Activated CD4-positive, alpha-beta T cell treated with anti-CD3 and anti-CD28 coated beads, Interleukin-2, amount 10 ng/mL, durations not matched to agents 7 days and 5 days (primary cell): ENCODE data around the gene CGGBP1. TPM values are rescaled to one million over a fixed set of nuclear protein-coding genes. Genes with fewer than 3 reads are reported as not detected.

Experiments
- CTCF ChIA-PET: fragments of 350-600 bp; sonication (Branson Sonifier 250); formaldehyde crosslinking; loops from one replicate; lab custom pipeline; 2021; ENCODE audit warnings: antibody characterized with exemption; lab: Charles Lee
- POLR2A ChIA-PET: fragments of 350-600 bp; sonication (Branson Sonifier 250); formaldehyde crosslinking; loops from one replicate; lab custom pipeline; 2021; ENCODE audit warnings: antibody characterized with exemption; lab: Charles Lee
- DNase-seq: peaks from one replicate; pipeline ENCODE4 v3.0.0-alpha.2; 2020
- H3K27ac Mint-ChIP-seq: one replicate; pipeline ENCODE4 v1.8.0; 2021; ENCODE audit warnings: mild to moderate bottlenecking, moderate library complexity, mixed read lengths
- H3K27me3 Mint-ChIP-seq: one replicate; pipeline ENCODE4 v1.8.0; 2021; ENCODE audit warnings: mixed read lengths
- H3K36me3 Mint-ChIP-seq: one replicate; pipeline ENCODE4 v1.8.0; 2021; ENCODE audit warnings: low read depth, mixed read lengths
- H3K4me1 Mint-ChIP-seq: one replicate; pipeline ENCODE4 v1.8.0; 2021; ENCODE audit warnings: mixed read lengths
- H3K4me3 Mint-ChIP-seq: one replicate; pipeline ENCODE4 v1.8.0; 2021; ENCODE audit warnings: mild to moderate bottlenecking, moderate library complexity, mixed read lengths
- H3K9me3 Mint-ChIP-seq: one replicate; pipeline ENCODE4 v1.8.0; 2021; ENCODE audit warnings: mixed read lengths
- total RNA-seq, 2 experiments: library from RNA; stranded (reverse); gene quantifications; one replicate each; pipeline ENCODE4 v1.2.3, GENCODE V29; 2021

CGGBP1 gene, protein sequence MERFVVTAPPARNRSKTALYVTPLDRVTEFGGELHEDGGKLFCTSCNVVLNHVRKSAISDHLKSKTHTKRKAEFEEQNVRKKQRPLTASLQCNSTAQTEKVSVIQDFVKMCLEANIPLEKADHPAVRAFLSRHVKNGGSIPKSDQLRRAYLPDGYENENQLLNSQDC
- total RNA-seq = 100 to 1,000 TPM; 108 to 128 TPM

DNA sequence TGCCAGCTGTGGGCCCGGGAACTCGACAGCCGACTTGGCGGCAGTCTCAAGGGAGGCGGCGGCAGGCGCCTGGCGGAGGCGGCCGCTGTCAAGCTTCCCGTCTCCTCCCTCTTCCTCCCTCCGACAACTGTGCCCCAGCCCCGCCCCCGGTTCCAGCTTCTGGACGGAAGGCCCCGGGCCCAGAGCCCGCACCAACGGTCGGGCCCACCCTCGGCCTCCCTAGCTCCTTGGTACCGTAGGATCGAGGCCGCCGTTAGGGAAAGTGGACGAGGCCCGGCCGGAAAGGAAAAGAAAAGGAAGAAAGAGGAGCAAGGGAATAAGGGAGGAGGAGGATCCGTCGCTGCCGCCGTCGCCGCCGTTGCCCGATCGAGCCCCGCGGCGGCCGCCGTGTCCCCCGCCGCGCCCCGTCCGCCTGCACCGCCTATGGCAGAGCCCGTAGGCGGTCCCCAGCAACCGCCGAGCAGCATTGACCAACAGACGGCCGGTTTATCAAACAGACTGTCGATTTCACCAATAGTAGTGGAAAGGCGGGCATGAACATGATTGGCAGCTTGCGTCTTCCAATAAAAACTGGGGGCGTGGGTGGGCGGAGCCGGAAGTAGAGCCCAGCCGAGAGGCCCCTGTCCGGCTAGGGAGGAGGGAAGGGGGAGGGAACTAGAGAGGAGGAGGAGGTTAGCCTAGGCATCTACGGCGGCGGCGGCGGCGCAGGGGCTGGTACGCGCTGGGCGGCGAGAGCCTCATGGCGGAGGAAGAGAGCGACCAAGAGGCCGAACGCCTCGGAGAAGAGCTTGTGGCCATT, at the start of gene CGGBP1, which contains the start of gene ZNF654:
TSS of gene CGGBP1 (minus strand) at position 425 of the 799 bp plus-strand sequence. CDS start 3,029 bp downstream, outside the sequence.
TSS of gene ZNF654 (plus strand) at position 675 of the 799 bp plus-strand sequence. CDS start at position 740, 65 bp downstream.
- ChIA-PET POLR2A (interaction anchor here (0.6 to 1.1 kb wide), 3 partner anchors 27 to 92 kb away, joined by 3 to 7 read pairs (median 4); no protein-coding TSS in a partner anchor), CTCF (interaction anchor here (0.6 to 1.6 kb wide), 6 partner anchors 21 to 90 kb away, joined by 3 to 7 read pairs (median 3); no protein-coding TSS in a partner anchor)
- Mint-ChIP-seq H3K27ac (peak within 1 kb of the TSS; percentile 97), H3K36me3 (peaks cover 37% of the 10 kb centered on the region), H3K9me3 (no peaks in the 10 kb centered on the region), H3K27me3 (no peaks in the 10 kb centered on the region), H3K4me1 (peaks cover 54% of the 10 kb centered on the region), H3K4me3 (peak within 1 kb of the TSS; percentile 90)
- DNase-seq = peak; percentile 99

DNA sequence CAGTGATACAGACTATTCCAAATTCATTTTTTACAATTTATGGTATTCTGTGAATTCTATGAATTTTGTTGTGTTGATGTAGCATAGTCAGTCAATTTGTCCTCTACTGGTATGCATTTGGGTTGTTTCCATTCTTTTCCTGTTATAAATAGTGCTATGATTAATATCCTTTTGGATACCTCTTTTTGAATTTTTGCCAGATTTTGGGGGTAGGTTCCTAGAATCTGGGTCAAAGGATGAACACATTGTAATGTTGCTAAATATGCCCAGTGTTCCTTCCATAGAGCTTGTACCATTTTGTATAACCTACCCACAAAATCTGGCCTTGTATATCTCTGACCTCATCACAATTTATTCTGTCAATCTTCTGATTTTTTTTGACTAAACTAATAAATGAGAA, 46.5 kb upstream of the CGGBP1 start:
- Mint-ChIP-seq H3K9me3 (peaks cover 7% of the 10 kb centered on the region), H3K4me1 (peaks cover 15% of the 10 kb centered on the region), H3K27me3 (no peaks in the 10 kb centered on the region), H3K27ac (no peak overlapping the region), H3K4me3 (no peak overlapping the region), H3K36me3 (peaks cover 37% of the 10 kb centered on the region)
- ChIA-PET POLR2A (no interaction called here), CTCF (no interaction called here)
- DNase-seq = no peak

DNA sequence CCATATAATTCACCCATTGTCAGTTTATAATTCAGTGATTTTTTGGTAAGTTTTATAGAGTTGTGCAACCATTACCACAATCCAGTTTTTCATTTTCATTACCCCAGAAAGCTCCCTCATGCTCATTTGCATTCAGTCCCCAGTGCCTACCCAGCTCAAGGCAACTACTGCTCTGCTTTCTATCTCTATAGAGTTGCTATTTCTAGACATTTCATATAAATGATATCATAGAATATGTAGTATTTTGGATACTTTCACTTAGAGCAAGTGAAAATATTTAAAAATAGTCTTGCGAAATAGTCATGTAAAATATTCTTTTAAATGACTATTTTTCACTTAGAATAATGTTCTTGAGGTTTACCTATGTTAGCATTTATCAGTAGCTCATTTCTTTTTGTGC, 42.3 kb upstream of the CGGBP1 start:
- Mint-ChIP-seq H3K4me1 (peaks cover 14% of the 10 kb centered on the region), H3K27me3 (no peaks in the 10 kb centered on the region), H3K9me3 (peaks cover 10% of the 10 kb centered on the region), H3K36me3 (peaks cover 67% of the 10 kb centered on the region), H3K27ac (no peak overlapping the region), H3K4me3 (no peak overlapping the region)
- POLR2A ChIA-PET = no interaction called here
- CTCF ChIA-PET = no interaction called here
- DNase-seq = no peak

DNA sequence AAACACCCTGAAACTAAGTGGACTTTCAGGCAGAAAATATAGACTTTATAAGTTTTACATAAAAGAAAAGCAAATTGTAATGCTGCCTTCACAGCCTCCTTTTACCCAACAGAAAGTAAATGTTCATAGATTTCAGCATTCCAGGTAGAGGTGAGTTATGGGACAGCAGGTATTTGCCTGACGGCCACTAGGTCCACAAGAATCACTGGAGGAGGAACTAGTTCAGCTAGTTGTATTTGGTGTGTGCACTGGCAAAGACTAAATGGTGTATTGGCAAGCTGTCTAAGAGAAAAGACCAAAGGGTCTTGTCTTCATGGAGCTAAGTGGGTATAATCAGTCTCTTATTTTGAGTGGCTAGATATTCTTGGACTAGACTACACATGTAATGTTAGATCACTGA, 34.5 kb upstream of the CGGBP1 start:
- CTCF ChIA-PET = interaction anchor here (1.5 kb wide), 1 partner anchor 18 kb away, joined by 3 read pairs; no protein-coding TSS in a partner anchor
- no peak for DNase-seq
- Mint-ChIP-seq H3K27me3 (no peaks in the 10 kb centered on the region), H3K27ac (no peak overlapping the region), H3K4me1 (peaks cover 3% of the 10 kb centered on the region), H3K36me3 (peaks cover 65% of the 10 kb centered on the region), H3K4me3 (no peak overlapping the region), H3K9me3 (peaks cover 13% of the 10 kb centered on the region)
- POLR2A ChIA-PET = no interaction called here

DNA sequence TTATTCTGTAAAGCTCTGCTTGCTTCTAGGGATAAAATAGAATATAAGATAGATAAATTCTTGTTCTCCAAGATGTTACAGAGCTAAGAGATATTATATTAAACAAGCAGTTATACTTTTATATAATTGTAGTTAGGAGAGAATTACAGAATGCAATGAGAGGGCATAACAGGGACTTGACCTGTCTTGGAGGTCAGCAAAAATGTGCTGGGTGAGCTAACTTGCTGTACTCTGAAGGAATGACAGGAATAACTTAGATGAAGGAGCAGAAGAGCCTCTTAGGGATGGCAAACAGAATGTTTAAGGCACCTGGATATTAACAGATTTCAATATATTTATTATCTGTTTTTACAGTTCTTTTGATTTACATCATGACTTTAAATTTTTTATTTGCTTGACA, 33.5 kb upstream of the CGGBP1 start:
- Mint-ChIP-seq H3K4me3 (no peak overlapping the region), H3K27me3 (no peaks in the 10 kb centered on the region), H3K4me1 (peaks cover 3% of the 10 kb centered on the region), H3K9me3 (peaks cover 11% of the 10 kb centered on the region), H3K27ac (no peak overlapping the region), H3K36me3 (peaks cover 61% of the 10 kb centered on the region)
- DNase-seq = no peak
- ChIA-PET POLR2A (no interaction called here), CTCF (no interaction called here)

DNA sequence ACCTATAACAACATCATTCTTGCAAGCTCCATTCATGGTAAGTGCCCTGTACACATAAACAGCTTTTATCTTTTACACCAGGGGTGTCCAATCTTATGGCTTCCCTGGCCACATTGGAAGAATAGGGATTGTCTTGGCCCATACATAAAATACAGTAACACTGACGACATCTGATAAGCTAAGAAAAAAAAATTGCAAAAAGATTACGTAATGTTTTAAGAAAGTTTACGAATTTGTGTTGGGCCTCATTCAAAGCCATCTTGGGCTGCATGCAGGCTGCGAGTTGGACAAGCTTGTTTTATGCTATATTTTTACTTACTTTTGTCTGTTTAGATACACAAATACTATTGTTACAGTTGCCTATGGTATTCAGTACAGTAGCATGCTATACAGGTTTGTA, 31.9 kb upstream of the CGGBP1 start:
- H3K9me3 Mint-ChIP-seq = peaks cover 7% of the 10 kb centered on the region
- no peaks in the 10 kb centered on the region for H3K27me3 Mint-ChIP-seq
- no peak overlapping the region for H3K27ac Mint-ChIP-seq
- H3K36me3 Mint-ChIP-seq = peaks cover 47% of the 10 kb centered on the region
- DNase-seq = no peak
- CTCF ChIA-PET = interaction anchor here (0.5 kb wide), 1 partner anchor 924 kb away, joined by 3 read pairs; no protein-coding TSS in a partner anchor
- H3K4me1 Mint-ChIP-seq = peaks cover 3% of the 10 kb centered on the region
- H3K4me3 Mint-ChIP-seq = no peak overlapping the region
- POLR2A ChIA-PET = no interaction called here

DNA sequence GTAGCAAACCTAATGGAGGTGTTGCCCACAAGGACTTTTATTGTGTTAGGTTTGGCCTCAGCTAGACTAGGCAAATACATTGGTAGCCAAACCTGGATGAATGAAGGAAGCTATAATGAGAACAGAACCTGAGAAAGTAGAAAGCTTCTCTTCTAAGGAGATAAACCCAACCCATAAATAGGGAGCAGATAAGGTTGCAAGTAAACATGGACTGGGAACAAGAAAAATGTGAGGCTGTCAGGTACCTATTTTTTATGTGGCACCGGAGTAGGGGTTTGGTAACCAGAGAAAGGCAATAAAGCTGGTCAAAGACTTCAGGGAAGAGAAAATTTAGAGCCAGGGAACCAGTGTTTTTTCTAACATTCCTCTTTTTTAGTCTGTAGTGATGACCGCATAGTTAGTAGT, 25.3 kb upstream of the CGGBP1 start:
- Mint-ChIP-seq H3K27ac (no peak overlapping the region), H3K36me3 (peaks cover 19% of the 10 kb centered on the region), H3K4me1 (no peaks in the 10 kb centered on the region), H3K9me3 (peaks cover 2% of the 10 kb centered on the region), H3K27me3 (no peaks in the 10 kb centered on the region), H3K4me3 (no peak overlapping the region)
- CTCF ChIA-PET = interaction anchor here (0.9 kb wide), 1 partner anchor 10 kb away, joined by 3 read pairs; no protein-coding TSS in a partner anchor
- DNase-seq = no peak
- POLR2A ChIA-PET = no interaction called here

DNA sequence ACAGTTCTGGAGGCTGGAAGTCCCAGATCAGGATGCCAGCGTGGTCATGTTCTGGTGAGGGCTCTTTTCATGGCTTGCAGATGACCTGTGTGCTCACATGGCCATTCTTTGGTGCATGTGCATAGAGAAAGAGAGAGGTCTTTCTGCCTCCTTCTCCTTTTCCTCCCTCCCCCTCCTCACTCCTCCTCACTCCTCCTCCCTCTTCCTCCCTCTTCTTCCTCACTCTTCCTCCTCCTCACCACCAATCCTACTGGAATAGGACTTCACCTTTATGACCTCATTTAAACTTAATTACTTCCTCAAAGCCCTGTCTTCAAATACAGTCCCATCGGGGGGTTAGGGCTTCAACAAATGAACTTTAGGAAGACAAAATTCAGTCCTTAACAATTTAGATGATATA, 24.0 kb upstream of the CGGBP1 start:
- Mint-ChIP-seq H3K9me3 (peaks cover 2% of the 10 kb centered on the region), H3K4me3 (no peak overlapping the region), H3K27ac (no peak overlapping the region), H3K27me3 (no peaks in the 10 kb centered on the region), H3K4me1 (no peaks in the 10 kb centered on the region), H3K36me3 (peaks cover 13% of the 10 kb centered on the region)
- ChIA-PET POLR2A (no interaction called here), CTCF (no interaction called here)
- DNase-seq = no peak

DNA sequence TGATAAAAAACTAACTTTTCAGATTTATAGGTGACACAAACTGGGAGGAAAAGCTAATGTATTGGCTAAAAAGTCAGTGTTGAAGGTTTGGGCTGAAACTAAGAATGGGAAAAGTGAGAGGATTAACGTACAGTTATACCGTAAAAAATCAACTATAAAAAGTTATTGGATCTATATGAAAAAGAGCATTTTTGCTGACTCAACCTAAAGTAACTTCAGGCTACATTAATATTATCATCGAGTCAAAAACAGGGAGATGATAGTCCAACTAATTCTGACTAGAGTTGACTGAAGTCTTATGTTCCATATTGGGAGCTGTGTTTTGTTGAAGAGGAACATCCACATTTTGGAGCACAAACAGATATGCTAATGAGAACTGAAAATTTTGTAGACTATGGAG, 20.1 kb upstream of the CGGBP1 start:
- Mint-ChIP-seq H3K27ac (no peak overlapping the region), H3K27me3 (no peaks in the 10 kb centered on the region), H3K36me3 (peaks cover 19% of the 10 kb centered on the region), H3K4me1 (peaks cover 11% of the 10 kb centered on the region), H3K9me3 (peaks cover 2% of the 10 kb centered on the region), H3K4me3 (no peak overlapping the region)
- CTCF ChIA-PET = no interaction called here
- POLR2A ChIA-PET = no interaction called here
- no peak for DNase-seq

DNA sequence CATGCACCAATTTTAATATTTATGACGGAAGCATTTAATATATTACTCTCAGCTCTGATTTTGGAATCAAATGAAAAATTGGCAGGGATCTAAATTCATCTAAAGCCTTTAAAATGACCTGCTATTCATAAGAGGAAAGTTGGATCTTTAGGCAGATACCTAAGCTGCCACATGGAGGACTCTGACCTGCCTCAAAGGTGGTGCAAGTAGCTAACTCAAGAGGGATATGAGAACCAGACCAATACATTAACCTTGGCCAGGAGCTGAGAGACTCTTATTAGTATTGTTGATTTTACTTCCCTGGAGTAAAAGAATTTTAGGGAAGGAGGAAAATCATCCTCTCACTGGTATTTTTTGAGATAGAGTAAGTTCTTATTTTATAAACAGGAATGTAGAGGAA, 17.9 kb upstream of the CGGBP1 start:
- CTCF ChIA-PET = no interaction called here
- Mint-ChIP-seq H3K4me1 (peaks cover 11% of the 10 kb centered on the region), H3K4me3 (no peak overlapping the region), H3K27ac (no peak overlapping the region), H3K36me3 (peaks cover 32% of the 10 kb centered on the region), H3K27me3 (no peaks in the 10 kb centered on the region), H3K9me3 (peaks cover 6% of the 10 kb centered on the region)
- POLR2A ChIA-PET = no interaction called here
- no peak for DNase-seq

DNA sequence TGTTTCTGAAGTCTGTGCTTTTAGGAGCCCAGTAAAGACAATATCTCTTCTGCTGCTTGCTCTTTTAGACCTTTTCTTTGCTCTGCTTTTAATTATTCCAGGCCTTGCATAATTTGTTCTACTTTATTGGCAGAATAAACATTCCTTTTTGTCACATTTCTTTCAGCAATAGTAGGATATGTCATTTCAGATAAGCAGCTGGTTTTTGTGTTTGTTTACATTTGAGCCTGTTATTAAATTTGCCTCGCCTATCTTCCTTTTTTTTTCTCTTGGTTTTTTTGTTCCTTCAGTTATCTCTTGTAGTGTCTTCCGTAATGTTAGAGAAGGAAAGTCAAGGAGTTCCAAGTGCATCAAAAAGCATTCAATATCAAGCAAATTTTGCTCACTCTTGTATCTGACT, 16.7 kb upstream of the CGGBP1 start:
- Mint-ChIP-seq H3K27ac (no peak overlapping the region), H3K4me1 (peaks cover 11% of the 10 kb centered on the region), H3K9me3 (peaks cover 8% of the 10 kb centered on the region), H3K4me3 (no peak overlapping the region), H3K36me3 (peaks cover 33% of the 10 kb centered on the region), H3K27me3 (no peaks in the 10 kb centered on the region)
- DNase-seq = no peak
- ChIA-PET POLR2A (no interaction called here), CTCF (interaction anchor here (1.2 kb wide), 1 partner anchor 19 kb away, joined by 3 read pairs; no protein-coding TSS in a partner anchor)

DNA sequence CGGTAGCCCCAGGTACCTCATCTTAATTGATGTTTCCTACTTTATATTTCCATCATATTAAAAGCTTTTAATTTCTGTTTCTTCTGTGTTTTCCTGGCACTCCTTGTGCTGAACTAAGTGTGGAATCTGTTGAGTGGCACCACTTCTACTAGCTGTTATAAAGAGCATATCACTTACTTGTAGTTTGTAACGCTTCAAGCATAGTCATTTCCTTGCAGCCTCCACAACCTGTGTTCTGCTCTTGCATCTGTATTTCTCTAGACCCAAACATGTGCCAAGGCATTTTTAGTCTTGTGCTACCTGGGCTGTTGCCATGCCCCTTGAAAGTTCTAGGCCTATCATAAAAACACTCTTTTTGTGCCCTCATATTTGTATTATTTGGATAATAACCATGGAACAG, 16.3 kb upstream of the CGGBP1 start:
- Mint-ChIP-seq H3K27me3 (no peaks in the 10 kb centered on the region), H3K36me3 (peaks cover 35% of the 10 kb centered on the region), H3K4me3 (no peak overlapping the region), H3K9me3 (peaks cover 8% of the 10 kb centered on the region), H3K4me1 (peaks cover 11% of the 10 kb centered on the region), H3K27ac (no peak overlapping the region)
- no peak for DNase-seq
- ChIA-PET CTCF (interaction anchor here (1.2 kb wide), 1 partner anchor 19 kb away, joined by 3 read pairs; no protein-coding TSS in a partner anchor), POLR2A (no interaction called here)

DNA sequence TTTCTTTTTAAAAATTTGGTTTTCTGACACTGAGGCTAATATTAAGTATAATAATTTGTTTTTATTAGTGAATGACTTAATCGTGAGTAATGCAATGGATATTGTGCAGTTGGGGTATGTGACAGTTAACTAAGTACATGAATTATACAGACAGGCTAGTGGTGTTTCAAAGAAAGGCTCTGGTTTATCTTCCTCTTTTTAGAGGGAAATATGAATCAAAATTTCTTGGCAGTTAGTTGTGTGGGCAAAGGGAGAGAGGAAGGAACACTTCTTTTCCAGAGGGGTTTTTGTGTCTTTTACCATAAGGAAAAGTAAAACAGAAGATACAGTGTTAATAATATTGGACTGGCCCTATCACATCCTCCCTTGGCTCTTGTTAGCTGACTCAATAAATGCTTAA, 2.9 kb upstream of the CGGBP1 start:
- ChIA-PET CTCF (no interaction called here), POLR2A (no interaction called here)
- no peaks in the 10 kb centered on the region for H3K27me3 Mint-ChIP-seq
- H3K4me1 Mint-ChIP-seq = peaks cover 46% of the 10 kb centered on the region
- H3K4me3 Mint-ChIP-seq = peak overlapping the region; percentile 13
- H3K9me3 Mint-ChIP-seq = no peaks in the 10 kb centered on the region
- H3K36me3 Mint-ChIP-seq = peaks cover 25% of the 10 kb centered on the region
- H3K27ac Mint-ChIP-seq = no peak overlapping the region
- DNase-seq = no peak
